Endothelial cell of umbilical vein (primary cell): ENCODE measurements around the gene GABRA6. TPM values are rescaled to one million over a fixed set of nuclear protein-coding genes. Genes with fewer than 3 reads are reported as not detected.

Source experiments
- Bru-seq: library from RNA; stranded (reverse); fragments of 400-500 nt; gene quantifications from one replicate; lab custom pipeline; 2021; lab: Mats Ljungman, UMichigan
- BruChase-seq, 2 experiments: library from RNA; stranded (reverse); fragments of 400-500 nt; gene quantifications; one replicate each; lab custom pipeline; 2021; lab: Mats Ljungman, UMichigan
- BruUV-seq: library from RNA; stranded (reverse); fragments of 400-500 nt; replicated peaks from 2 replicates; lab custom pipeline; 2021; lab: Mats Ljungman, UMichigan
- CTCF ChIA-PET: fragments of 300-600, 350-600 bp; sonication (Branson Sonifier 250); formaldehyde crosslinking; loops from one replicate; lab custom pipeline; 2021; ENCODE audit warnings: antibody characterized with exemption, inconsistent platforms; lab: Charles Lee
- POLR2A ChIA-PET: fragments of 300-600, 350-600 bp; sonication (Branson Sonifier 250); formaldehyde crosslinking; loops from one replicate; lab custom pipeline; 2021; ENCODE audit warnings: antibody characterized with exemption, inconsistent platforms; lab: Charles Lee
- DNase-seq: peaks from one replicate; pipeline ENCODE4 v3.0.0-alpha.2; 2011; ENCODE audit warnings: low read depth, low spot score
- FAIRE-seq: peaks from 2 replicates; lab custom pipeline; 2011; peaks lifted over from hg19 to GRCh38; lab: Jason Lieb, UNC
- H2AFZ ChIP-seq: 2 replicates; pipeline ENCODE4 v1.6.0; 2012; ENCODE audit warnings: low read depth, low read length, control low read depth, inconsistent platforms
- H3K27ac ChIP-seq: 2 replicates; pipeline ENCODE4 v1.5.1; 2011; ENCODE audit warnings: low read depth, mild to moderate bottlenecking, control low read depth, low read length, moderate library complexity; ENCODE audit not compliant: insufficient read depth
- H3K27me3 ChIP-seq, 2 experiments: 2 replicates each; pipeline versions ENCODE4 v1.6.0 to v1.6.1; 2011; ENCODE audit warnings: low read length in 2 of 2, mixed read lengths in 1 of 2; ENCODE audit not compliant: control insufficient read depth in 2 of 2, insufficient read depth in 2 of 2
- H3K36me3 ChIP-seq, 2 experiments: 2 replicates in 1 of 2; 3 replicates in 1 of 2; pipeline ENCODE4 v1.5.1; 2011; ENCODE audit warnings: low read length in 2 of 2, mild to moderate bottlenecking in 1 of 2, moderate library complexity in 1 of 2; ENCODE audit not compliant: control insufficient read depth in 2 of 2, insufficient read depth in 2 of 2; ENCODE audit errors: extremely low read depth in 1 of 2
- H3K4me1 ChIP-seq: 3 replicates; pipeline ENCODE4 v1.5.1; 2011; ENCODE audit warnings: mild to moderate bottlenecking, low read length; ENCODE audit not compliant: control insufficient read depth, insufficient read depth; ENCODE audit errors: extremely low read depth
- H3K4me2 ChIP-seq: 2 replicates; pipeline ENCODE4 v1.6.1; 2011; ENCODE audit warnings: low read length, control low read depth, mixed read lengths; ENCODE audit not compliant: insufficient read depth
- H3K4me3 ChIP-seq, 3 experiments: fragments of 200-600 bp in 1 of 3; sonication (generic), shearing (Covaris generic) in 1 of 3; replicated peaks in 1 of 3; 2 replicates each; pipeline ENCODE4 v1.5.1; 2011 to 2016; ENCODE audit warnings: control low read depth in 3 of 3, low read length in 3 of 3, mild to moderate bottlenecking in 2 of 3, inconsistent platforms in 1 of 3, low read depth in 1 of 3, moderate library complexity in 1 of 3; ENCODE audit not compliant: insufficient read depth in 1 of 3
- H3K79me2 ChIP-seq: 2 replicates; pipeline ENCODE4 v1.6.0; 2012; ENCODE audit warnings: low read length, inconsistent platforms; ENCODE audit not compliant: control insufficient read depth, insufficient read depth
- H3K9ac ChIP-seq: replicated peaks from 2 replicates; pipeline ENCODE3; 2011; ENCODE audit warnings: low read length, control low read depth; ENCODE audit not compliant: insufficient read depth; ENCODE audit errors: extremely low read depth
- H3K9me1 ChIP-seq: replicated peaks from 3 replicates; pipeline ENCODE4 v1.6.0; 2011; ENCODE audit warnings: mild to moderate bottlenecking, low read length; ENCODE audit not compliant: control insufficient read depth, insufficient read depth; ENCODE audit errors: extremely low read depth
- H3K9me3 ChIP-seq: replicated peaks from 2 replicates; pipeline ENCODE4 v1.5.1; 2012; ENCODE audit warnings: low read length, inconsistent platforms; ENCODE audit not compliant: control insufficient read depth, insufficient read depth
- H4K20me1 ChIP-seq: replicated peaks from 2 replicates; pipeline ENCODE3; 2011; ENCODE audit warnings: mild to moderate bottlenecking, low read length; ENCODE audit not compliant: control insufficient read depth, insufficient read depth; ENCODE audit errors: extremely low read depth
- GATA2 ChIP-seq: IDR thresholded peaks from 2 replicates; pipeline ENCODE4 v1.7.0; 2011; ENCODE audit warnings: low read depth, mild to moderate bottlenecking, moderate library complexity, mixed read lengths, low read length; ENCODE audit not compliant: insufficient read length, insufficient read depth
- JUN ChIP-seq: IDR thresholded peaks from 2 replicates; pipeline ENCODE4 v1.6.1; 2011; ENCODE audit warnings: borderline replicate concordance, low read depth; ENCODE audit not compliant: insufficient read length, insufficient read depth
- MAX ChIP-seq: IDR thresholded peaks from 2 replicates; pipeline ENCODE4 v1.6.1; 2011; ENCODE audit not compliant: insufficient read depth, insufficient read length
- dilution Hi-C: fragments of 300-500 bp; cut with MboI; formaldehyde crosslinking; loops from one replicate; pipeline ENCODE4 v1.15.0; 2019; ENCODE audit warnings: low sequenced_read_pairs; ENCODE audit not compliant: extremely low pct_ligation_motif_present
- intact Hi-C: fragments of 100-400 bp; cut with micrococcal nuclease; formaldehyde crosslinking; loops from one replicate; pipeline ENCODE4 v1.10.0; 2022
- long read RNA-seq: library from polyadenylated mRNA; stranded (forward); transcript quantifications from one replicate; pipeline ENCODE4 v2.0.0, GENCODE V29; 2021
- polyA minus RNA-seq, 3 experiments: library from RNA; depleted of rRNA, polyadenylated mRNA; stranded (reverse); fragments of >200 nt; gene quantifications; 1 replicate in 1 of 3; 2 replicates in 2 of 3; pipeline ENCODE4 v1.2.3, GENCODE V29; 2011
- polyA plus RNA-seq, 4 experiments: library from polyadenylated mRNA; depleted of rRNA in 3 of 4; stranded (reverse) in 3 of 4; unstranded in 1 of 4; fragments of >200 nt; gene quantifications; 2 replicates each; pipeline versions ENCODE4 v1.2.1 to v1.2.3, GENCODE V29; 2011 to 2012; ENCODE audit warnings: missing spikeins in 1 of 4
- total RNA-seq: library from RNA; stranded (reverse); gene quantifications from 2 replicates; pipeline ENCODE4 v1.2.3, GENCODE V29; 2021
- TF ChIP-seq, protein P1 (sequence below), 2 donors: IDR thresholded peaks; 1 replicate in 1 of 2; 2 replicates in 1 of 2; pipeline ENCODE4 v1.5.1; 2011; ENCODE audit warnings: low read length in 2 of 2, mild to moderate bottlenecking in 2 of 2, moderate library complexity in 2 of 2, control low read depth in 1 of 2, inconsistent platforms in 1 of 2, low read depth in 1 of 2; ENCODE audit not compliant: insufficient read depth in 1 of 2; ENCODE audit errors: extremely low read depth in 1 of 2

GABRA6 gene
- total RNA-seq (not detected in 2 replicates), polyA plus RNA-seq (not detected in 2 replicates), polyA minus RNA-seq (not detected in 2 replicates), Bru-seq, nascent RNA (not detected), BruChase-seq, experiment 1, labeled RNA remaining after a 6-hour chase (not detected), BruChase-seq, experiment 2, labeled RNA remaining after a 2-hour chase (not detected)
- polyA plus RNA-seq (2011; cell fraction: cytosol; rRNA removed): not detected in 2 replicates
- not detected in 2 replicates for polyA plus RNA-seq (2011; cell fraction: nucleus; rRNA removed)
- polyA plus RNA-seq (2012): not detected in 2 replicates
- not detected for polyA minus RNA-seq (2011; cell fraction: cytosol; rRNA and poly(A)+ RNA removed)
- polyA minus RNA-seq (2011; cell fraction: nucleus; rRNA and poly(A)+ RNA removed): not detected in 2 replicates
- long read RNA-seq: 0 reads

- no peak within 1 kb of the TSS for H3K4me2 ChIP-seq
- ChIA-PET CTCF (no interaction called here), POLR2A (no interaction called here)
Observed at GRCh38 chr5:161685461-161685860, at the start of gene GABRA6. GABRA6 (plus strand) TSS chr5:161685721; CDS start chr5:161685990, 269 bp downstream.

More at GRCh38 chr5:161685461-161685860, at the start of gene GABRA6:
- Histone ChIP-seq H3K9me3 (no peaks in the 10 kb centered on the region), H2AFZ (no peak within 1 kb of the TSS), H4K20me1 (no peaks in the 10 kb centered on the region), H3K4me1 (no peaks in the 10 kb centered on the region), H3K4me3 (no peak within 1 kb of the TSS), H3K79me2 (no peaks in the 10 kb centered on the region), H3K36me3 (no peaks in the 10 kb centered on the region), H3K27ac (no peak within 1 kb of the TSS), H3K9ac (no peak within 1 kb of the TSS), H3K27me3 (no peaks in the 10 kb centered on the region), H3K9me1 (no peaks in the 10 kb centered on the region)
- BruUV-seq: no TSS peak
- dilution Hi-C loops: no loop called here
- DNase-seq (no peak), FAIRE-seq (no peak)
- TF ChIP-seq GATA2 (no peak), JUN (no peak), MAX (no peak)
- TF ChIP-seq, protein P1, sequence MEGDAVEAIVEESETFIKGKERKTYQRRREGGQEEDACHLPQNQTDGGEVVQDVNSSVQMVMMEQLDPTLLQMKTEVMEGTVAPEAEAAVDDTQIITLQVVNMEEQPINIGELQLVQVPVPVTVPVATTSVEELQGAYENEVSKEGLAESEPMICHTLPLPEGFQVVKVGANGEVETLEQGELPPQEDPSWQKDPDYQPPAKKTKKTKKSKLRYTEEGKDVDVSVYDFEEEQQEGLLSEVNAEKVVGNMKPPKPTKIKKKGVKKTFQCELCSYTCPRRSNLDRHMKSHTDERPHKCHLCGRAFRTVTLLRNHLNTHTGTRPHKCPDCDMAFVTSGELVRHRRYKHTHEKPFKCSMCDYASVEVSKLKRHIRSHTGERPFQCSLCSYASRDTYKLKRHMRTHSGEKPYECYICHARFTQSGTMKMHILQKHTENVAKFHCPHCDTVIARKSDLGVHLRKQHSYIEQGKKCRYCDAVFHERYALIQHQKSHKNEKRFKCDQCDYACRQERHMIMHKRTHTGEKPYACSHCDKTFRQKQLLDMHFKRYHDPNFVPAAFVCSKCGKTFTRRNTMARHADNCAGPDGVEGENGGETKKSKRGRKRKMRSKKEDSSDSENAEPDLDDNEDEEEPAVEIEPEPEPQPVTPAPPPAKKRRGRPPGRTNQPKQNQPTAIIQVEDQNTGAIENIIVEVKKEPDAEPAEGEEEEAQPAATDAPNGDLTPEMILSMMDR (IDR thresholded peaks at IDR 0.05; ENCODE audit: extremely low read depth in 1 of 2, insufficient read depth in 1 of 2, low read depth in 1 of 2, low read length in 2 of 2): no peak
- intact Hi-C loops: no loop called here
